Neutrophil (primary cell): ENCODE measurements around the gene RASGRF1.

Source experiments
- H3K27ac ChIP-seq: fragments of 200-600 bp; sonication (generic); 2 replicates; pipeline ENCODE4 v1.5.1; 2016; ENCODE audit warnings: mild to moderate bottlenecking, moderate library complexity
- H3K27me3 ChIP-seq: fragments of 200-600 bp; sonication (generic); 2 replicates; pipeline ENCODE4 v1.6.0; 2016; ENCODE audit warnings: mild to moderate bottlenecking
- H3K36me3 ChIP-seq: fragments of 200-600 bp; sonication (generic); 2 replicates; pipeline ENCODE4 v1.5.1; 2017
- H3K4me1 ChIP-seq, 2 experiments: fragments of 200-600 bp in 1 of 2; sonication (generic) in 1 of 2; 1 replicate in 1 of 2; 2 replicates in 1 of 2; pipeline versions ENCODE4 v1.5.1 to v1.6.1; 2013 to 2016; ENCODE audit warnings: low read depth in 1 of 2, low read length in 1 of 2, mild to moderate bottlenecking in 1 of 2, moderate library complexity in 1 of 2; ENCODE audit not compliant: control insufficient read depth in 1 of 2, insufficient read depth in 1 of 2
- H3K4me3 ChIP-seq, 2 experiments: fragments of 200-600 bp in 1 of 2; sonication (generic) in 1 of 2; 1 replicate in 1 of 2; 2 replicates in 1 of 2; pipeline ENCODE4 v1.5.1; 2013 to 2016; ENCODE audit warnings: low read depth in 1 of 2, low read length in 1 of 2, mild to moderate bottlenecking in 1 of 2, moderate library complexity in 1 of 2
- H3K9me3 ChIP-seq: fragments of 200-600 bp; sonication (generic); 2 replicates; pipeline ENCODE4 v1.5.1; 2016
- TF ChIP-seq, protein P1 (sequence below): fragments of 200-600 bp; sonication (generic); IDR thresholded peaks from 2 replicates; pipeline ENCODE4 v1.5.1; 2016; ENCODE audit warnings: antibody characterized with exemption

Gene RASGRF1

GRCh38 chr15:78933823-78934654 lies 156.5 kb downstream of the RASGRF1 start:
- no peaks in the 10 kb centered on the region for H3K27me3 ChIP-seq
- H3K4me3 ChIP-seq, result no peak overlapping the region
- peaks cover 46 to 47% of the 10 kb centered on the region in 2 experiments for H3K4me1 ChIP-seq
- TF ChIP-seq, protein P1, sequence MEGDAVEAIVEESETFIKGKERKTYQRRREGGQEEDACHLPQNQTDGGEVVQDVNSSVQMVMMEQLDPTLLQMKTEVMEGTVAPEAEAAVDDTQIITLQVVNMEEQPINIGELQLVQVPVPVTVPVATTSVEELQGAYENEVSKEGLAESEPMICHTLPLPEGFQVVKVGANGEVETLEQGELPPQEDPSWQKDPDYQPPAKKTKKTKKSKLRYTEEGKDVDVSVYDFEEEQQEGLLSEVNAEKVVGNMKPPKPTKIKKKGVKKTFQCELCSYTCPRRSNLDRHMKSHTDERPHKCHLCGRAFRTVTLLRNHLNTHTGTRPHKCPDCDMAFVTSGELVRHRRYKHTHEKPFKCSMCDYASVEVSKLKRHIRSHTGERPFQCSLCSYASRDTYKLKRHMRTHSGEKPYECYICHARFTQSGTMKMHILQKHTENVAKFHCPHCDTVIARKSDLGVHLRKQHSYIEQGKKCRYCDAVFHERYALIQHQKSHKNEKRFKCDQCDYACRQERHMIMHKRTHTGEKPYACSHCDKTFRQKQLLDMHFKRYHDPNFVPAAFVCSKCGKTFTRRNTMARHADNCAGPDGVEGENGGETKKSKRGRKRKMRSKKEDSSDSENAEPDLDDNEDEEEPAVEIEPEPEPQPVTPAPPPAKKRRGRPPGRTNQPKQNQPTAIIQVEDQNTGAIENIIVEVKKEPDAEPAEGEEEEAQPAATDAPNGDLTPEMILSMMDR, result no peak
- no peak overlapping the region for H3K27ac ChIP-seq
- peaks cover 57% of the 10 kb centered on the region for H3K36me3 ChIP-seq
- H3K9me3 ChIP-seq, result no peaks in the 10 kb centered on the region

- TF ChIP-seq, protein P1, result no peak
- H3K4me3 ChIP-seq, result no peak overlapping the region
- no peaks in the 10 kb centered on the region for H3K9me3 ChIP-seq
- peaks cover 38 to 40% of the 10 kb centered on the region in 2 experiments for H3K4me1 ChIP-seq
- H3K36me3 ChIP-seq, result peaks cover 64% of the 10 kb centered on the region
- H3K27me3 ChIP-seq, result no peaks in the 10 kb centered on the region
- H3K27ac ChIP-seq, result no peak overlapping the region
Observed at GRCh38 chr15:78933187-78933822, 157.3 kb downstream of the RASGRF1 start.

DNA sequence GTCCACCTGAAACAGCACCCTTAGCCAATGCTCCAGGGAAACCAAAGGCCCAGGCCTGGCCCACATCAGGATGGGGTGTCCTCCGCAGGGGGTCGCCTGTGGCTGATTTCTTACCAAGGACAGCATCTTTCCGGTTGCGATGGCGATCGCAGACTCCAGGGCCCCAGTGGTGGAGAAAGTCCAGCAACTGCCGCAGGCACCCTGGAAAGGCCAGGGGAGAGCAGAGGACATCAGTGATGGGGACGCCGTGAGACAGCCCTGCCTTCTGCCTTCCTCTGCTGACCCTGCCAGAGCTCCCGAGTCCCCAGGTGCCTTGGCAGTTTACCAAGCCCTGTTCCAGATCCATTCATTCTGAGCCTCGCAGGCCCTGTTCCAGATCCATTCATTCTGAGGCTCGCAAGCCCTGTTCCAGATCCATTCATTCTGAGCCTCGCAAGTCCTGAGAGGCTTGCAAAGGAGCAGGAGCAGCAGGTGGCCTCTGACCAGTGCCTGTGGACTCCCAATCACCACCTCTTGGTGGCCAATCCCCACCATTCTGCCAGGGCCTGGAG lies 158.2 kb downstream of the RASGRF1 start:
- Histone ChIP-seq H3K9me3 (no peaks in the 10 kb centered on the region), H3K36me3 (peaks cover 73% of the 10 kb centered on the region), H3K27me3 (no peaks in the 10 kb centered on the region), H3K4me1 (peaks cover 29 to 30% of the 10 kb centered on the region in 2 experiments), H3K27ac (no peak overlapping the region), H3K4me3 (no peak overlapping the region)
- TF ChIP-seq, protein P1, result no peak

DNA sequence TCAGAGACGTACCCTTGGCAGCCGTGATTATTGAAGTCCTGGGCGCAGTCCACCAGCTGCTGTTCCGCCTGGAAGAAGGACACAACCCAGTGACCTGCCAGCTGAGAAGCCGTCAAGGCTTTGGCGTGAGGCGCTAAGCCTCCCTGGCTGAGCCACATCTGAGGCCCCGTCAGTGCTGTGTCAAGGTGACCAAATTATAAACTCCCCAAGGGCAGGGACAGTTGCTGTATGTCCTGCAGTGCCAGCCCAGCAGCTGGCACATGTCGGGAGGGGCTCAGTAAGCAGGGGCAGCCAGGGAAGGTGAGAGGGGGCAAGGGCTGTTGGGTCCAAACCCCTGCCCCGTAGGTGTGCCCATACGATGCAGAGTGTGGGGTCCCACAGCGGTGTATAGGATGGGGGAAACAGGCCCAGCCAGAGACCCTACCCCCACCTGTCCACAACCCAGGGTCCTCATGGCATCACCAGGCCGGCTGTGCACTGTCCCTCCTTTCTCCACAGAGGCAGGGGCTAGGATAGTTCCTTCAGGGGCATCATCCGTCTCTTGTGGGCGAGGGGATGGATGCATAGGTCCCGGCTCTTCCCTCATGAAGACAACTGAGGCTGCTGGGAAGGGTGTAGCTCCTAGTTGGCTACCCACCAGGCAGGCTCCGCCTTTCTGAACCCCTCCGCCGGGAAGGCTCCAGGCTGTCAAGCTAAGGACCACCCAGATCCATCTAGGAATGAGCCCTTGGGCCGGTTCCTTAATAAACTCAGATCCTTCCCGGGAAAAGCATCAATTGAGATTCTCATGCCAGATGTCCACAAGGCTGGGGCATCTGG lies 158.9 kb downstream of the RASGRF1 start:
- no peak overlapping the region for H3K4me3 ChIP-seq
- no peak overlapping the region for H3K27ac ChIP-seq
- H3K4me1 ChIP-seq, result peaks cover 22 to 23% of the 10 kb centered on the region in 2 experiments
- no peaks in the 10 kb centered on the region for H3K27me3 ChIP-seq
- no peaks in the 10 kb centered on the region for H3K9me3 ChIP-seq
- TF ChIP-seq, protein P1, result no peak
- peaks cover 80% of the 10 kb centered on the region for H3K36me3 ChIP-seq

DNA sequence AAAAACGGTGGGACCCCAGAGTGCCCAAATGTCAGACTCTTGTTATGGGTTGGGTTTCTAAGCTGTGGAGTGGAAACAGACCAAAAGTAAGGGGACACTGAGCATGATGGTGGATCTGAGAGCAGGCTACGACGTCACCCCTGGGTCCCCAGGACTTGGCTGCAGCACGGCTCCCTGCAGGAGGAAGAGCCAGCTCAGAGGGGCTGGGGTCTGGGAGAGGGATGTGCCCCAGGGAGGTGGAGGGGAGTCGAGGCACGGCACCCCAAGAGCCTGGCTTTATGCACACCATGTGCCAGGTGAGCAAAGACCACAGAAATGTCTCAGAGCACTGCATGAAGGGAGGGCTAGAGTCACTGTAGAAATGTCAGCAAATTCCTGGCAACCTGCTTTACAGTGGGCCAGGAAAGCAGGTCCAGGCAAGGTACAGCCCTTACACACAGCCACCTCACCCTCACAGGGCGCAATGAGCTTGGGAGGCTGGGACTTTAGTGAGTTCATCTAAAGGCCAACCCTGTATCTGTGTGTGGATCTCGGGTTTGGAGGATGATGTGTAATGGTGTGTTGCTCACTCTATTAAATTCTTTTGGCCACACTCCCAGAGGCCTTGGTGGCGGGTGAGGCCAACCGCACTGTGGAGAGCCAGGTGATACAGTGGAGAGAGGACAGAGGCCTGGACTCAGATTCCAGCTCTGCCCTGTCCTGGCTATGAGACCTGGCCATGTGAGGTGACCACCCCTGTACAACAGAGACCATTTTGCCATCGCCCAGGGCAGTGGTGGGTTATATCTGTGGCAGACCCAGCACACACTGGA lies 159.8 kb downstream of the RASGRF1 start:
- Histone ChIP-seq H3K9me3 (no peaks in the 10 kb centered on the region), H3K27ac (no peak overlapping the region), H3K27me3 (no peaks in the 10 kb centered on the region), H3K4me1 (peaks cover 13 to 15% of the 10 kb centered on the region in 2 experiments), H3K36me3 (peaks cover 89% of the 10 kb centered on the region), H3K4me3 (no peak overlapping the region)
- TF ChIP-seq, protein P1, result no peak
